Measurements from ENCODE around the gene PLA2G4D.

PLA2G4D gene

DNA sequence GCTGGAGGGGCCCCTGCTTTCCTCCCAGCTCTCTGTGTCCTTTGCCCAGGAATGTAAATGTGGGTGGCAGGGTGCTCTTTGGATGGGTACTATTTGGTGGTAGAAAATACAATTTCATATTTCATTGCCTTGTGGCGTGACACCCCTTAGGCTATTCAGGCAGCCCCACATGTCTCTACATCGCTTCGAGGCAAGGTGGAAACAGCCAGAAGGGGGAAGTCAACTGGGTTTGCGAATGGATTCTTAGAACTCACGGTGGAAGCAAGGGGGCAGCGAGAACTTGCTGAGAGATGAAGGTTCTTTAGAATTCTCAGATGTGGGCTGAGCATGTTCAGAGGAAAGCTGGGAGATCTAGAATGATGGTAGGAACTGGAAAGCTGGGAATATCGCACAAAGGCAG lies 25.3 kb downstream of the PLA2G4D start:
- no peak overlapping the region for H3K4me3 ChIP-seq (replicated peaks; ENCODE audit: low read depth, low read length)
- DNase-seq (ENCODE audit: extremely low read depth, low read depth), result no peak
- TF ChIP-seq, protein P1, sequence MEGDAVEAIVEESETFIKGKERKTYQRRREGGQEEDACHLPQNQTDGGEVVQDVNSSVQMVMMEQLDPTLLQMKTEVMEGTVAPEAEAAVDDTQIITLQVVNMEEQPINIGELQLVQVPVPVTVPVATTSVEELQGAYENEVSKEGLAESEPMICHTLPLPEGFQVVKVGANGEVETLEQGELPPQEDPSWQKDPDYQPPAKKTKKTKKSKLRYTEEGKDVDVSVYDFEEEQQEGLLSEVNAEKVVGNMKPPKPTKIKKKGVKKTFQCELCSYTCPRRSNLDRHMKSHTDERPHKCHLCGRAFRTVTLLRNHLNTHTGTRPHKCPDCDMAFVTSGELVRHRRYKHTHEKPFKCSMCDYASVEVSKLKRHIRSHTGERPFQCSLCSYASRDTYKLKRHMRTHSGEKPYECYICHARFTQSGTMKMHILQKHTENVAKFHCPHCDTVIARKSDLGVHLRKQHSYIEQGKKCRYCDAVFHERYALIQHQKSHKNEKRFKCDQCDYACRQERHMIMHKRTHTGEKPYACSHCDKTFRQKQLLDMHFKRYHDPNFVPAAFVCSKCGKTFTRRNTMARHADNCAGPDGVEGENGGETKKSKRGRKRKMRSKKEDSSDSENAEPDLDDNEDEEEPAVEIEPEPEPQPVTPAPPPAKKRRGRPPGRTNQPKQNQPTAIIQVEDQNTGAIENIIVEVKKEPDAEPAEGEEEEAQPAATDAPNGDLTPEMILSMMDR (IDR thresholded peaks at IDR 0.05; ENCODE audit: low read depth, low read length, missing control alignments), result no peak

DNA sequence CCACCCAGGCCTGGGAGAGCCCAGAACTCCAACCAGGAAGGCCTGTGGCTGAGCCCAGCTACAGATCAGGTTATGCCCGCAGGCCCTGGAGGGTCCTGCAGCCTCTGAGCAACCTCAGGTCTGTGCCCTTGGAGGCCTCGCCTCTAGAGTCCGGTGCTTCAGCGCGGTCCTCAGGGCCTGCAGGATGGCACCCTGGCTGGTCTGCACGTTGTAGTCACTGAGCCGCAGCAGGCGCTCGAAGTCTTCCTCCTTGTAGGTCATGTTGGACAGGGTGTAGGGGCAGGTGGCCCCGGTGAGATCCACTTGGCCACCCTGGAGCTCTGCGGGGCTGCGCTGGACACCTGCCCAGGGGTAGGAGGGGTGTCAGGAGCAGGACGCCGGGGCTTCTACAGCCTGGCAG lies 25.8 kb downstream of the PLA2G4D start:
- no peak overlapping the region for H3K4me3 ChIP-seq (replicated peaks; ENCODE audit: low read depth, low read length)
- DNase-seq (ENCODE audit: extremely low read depth, low read depth), result no peak
- TF ChIP-seq, protein P1 (IDR thresholded peaks at IDR 0.05; ENCODE audit: low read depth, low read length, missing control alignments), result no peak

DNA sequence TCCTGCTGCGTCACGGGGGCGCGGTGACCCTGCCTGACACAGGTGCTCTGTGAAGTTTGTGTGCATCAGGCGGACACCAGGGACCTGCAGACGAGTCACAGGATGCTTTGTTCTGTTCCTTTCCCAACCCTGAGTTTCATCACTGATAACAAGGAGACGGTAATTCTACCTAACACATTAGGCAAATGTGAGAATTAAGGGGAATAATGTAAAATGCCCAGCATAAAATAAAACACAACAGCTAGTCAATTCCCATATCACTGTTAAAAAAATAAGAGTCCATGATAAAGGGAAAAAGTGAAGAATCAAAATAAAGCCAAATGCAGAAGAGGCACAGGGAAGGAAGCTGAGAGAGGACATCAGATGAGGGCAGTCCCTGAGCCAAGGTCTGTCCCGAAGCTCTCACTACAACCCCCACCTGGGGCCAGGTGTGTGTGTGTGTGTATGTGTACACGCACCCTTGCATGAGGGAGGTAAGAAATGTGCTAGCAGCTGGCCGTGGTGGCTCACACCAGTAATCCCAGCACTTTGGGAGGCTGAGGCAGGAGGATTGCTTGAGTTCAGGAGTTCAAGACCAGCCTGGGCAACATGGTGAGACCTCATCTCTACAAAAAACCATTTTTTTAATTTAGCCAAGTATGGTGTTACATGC lies 27.5 kb downstream of the PLA2G4D start:
- TF ChIP-seq, protein P1 (IDR thresholded peaks at IDR 0.05; ENCODE audit: low read depth, low read length, missing control alignments), result no peak
- no peak overlapping the region for H3K4me3 ChIP-seq (replicated peaks; ENCODE audit: low read depth, low read length)
- no peak for DNase-seq (ENCODE audit: extremely low read depth, low read depth)

DNA sequence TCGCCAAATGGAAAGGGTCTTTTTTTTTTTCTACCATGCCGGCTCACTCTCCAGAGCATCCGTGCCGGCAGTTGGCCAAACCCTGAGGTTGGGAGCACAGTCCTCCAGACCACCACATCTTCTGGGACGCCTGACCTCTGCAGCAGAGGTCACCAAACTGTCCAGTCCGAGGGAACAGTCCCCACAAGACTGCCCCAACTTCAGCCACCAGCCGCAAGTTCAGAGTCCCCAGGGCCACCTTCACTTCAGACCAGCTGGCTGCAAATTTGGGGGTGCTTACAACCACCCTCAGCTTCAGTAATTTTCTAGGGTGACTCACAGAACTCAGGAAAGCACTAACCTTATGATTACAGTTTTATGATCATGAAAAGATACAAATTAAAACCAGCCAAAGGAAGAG lies 28.9 kb downstream of the PLA2G4D start:
- no peak for DNase-seq (ENCODE audit: extremely low read depth, low read depth)
- H3K4me3 ChIP-seq (replicated peaks; ENCODE audit: low read depth, low read length), result no peak overlapping the region
- TF ChIP-seq, protein P1 (IDR thresholded peaks at IDR 0.05; ENCODE audit: low read depth, low read length, missing control alignments), result no peak

DNA sequence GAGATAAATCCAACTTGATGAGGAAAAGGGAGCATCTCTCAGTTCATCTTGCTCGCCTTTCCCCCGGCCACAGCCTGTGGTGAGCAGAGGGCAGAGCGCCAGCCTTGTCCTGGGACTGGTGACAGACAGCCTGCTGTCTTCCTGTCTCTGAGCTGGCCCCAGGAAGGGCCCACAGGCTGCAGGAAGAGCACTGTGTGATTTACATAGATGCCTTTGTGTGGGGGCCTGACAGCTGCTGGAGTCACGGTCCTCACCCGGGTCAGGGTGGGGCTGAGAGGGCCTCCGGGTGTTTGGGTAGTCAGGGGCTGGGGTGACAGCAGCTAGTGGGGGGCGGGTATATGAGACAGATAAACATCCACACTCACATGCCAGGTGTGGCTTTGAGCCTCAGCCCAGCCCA lies 29.3 kb downstream of the PLA2G4D start:
- H3K4me3 ChIP-seq (replicated peaks; ENCODE audit: low read depth, low read length), result no peak overlapping the region
- DNase-seq (ENCODE audit: extremely low read depth, low read depth), result no peak
- TF ChIP-seq, protein P1 (IDR thresholded peaks at IDR 0.05; ENCODE audit: low read depth, low read length, missing control alignments), result no peak

DNA sequence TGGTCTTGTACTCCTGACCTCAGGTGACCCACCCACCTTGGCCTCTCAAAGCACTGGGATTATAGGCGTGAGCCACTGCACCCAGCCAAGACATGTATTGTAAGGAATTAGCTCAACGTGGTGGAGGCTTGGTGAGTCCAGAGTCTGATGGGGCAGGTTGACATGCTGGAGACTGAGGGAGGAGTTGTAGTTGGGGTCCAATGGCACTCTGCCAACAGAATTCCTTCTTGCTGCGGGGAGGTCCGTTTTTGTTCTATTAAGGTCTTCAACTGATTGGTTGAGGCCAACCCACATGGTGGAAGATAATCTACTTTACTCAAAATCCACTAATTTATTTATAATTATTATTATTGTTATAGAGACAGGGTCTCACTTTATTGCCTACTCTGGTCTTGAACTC lies 30.1 kb downstream of the PLA2G4D start:
- TF ChIP-seq, protein P1 (IDR thresholded peaks at IDR 0.05; ENCODE audit: low read depth, low read length, missing control alignments), result no peak
- H3K4me3 ChIP-seq (replicated peaks; ENCODE audit: low read depth, low read length), result no peak overlapping the region
- DNase-seq (ENCODE audit: extremely low read depth, low read depth), result no peak
